Activated CD4-positive, alpha-beta T cell treated with anti-CD3 and anti-CD28 coated beads, Interleukin-2, amount 50 U/mL, for 48 hours (primary cell): ENCODE measurements around the gene PPP1R12B.
"Not testable (repeated sequence)": the region's sequence is repeated elsewhere in the genome, so short reads cannot be mapped to it uniquely, and the experiment has no call there.

Experiments
- DNase-seq, 2 experiments: peaks; one replicate each; pipeline ENCODE4 v3.0.0-alpha.2; 2020

The PPP1R12B gene

DNA sequence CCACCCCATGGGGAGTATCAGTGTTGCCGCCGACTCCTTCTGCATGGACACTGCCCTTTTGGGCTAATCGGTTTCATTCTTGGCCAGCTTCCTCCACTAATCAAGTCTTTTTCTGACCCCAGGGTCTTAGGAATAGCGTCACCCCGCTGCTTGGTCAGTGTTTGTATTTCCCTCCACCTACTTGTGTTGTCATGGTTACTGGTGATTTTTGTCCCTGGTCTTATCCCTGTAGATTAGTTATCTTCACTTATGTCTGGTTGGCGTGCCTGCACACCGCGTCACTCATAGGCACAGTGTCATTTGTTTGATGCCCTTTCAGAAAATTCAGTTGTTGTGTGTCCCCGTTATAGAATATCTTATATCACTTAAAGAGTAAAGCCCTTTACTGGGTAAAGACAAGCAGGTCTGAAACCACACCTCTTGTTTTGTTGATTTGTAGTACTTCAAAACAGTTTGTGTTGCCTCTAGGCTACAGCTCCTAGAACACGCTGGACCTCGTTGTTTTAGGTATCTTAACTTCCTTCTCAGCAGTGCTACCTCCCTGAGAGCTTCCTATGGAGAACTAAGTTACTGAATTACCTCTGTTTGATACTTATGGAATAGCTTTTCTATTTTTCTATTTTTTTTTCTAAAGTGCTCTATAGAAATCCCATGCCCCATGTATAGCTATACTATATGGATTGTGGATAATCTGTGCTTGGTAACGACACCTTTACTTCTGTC is 868 bp downstream of the PPP1R12B start:
- DNase-seq: peak in 1 of 2 experiments; percentile 5

DNA sequence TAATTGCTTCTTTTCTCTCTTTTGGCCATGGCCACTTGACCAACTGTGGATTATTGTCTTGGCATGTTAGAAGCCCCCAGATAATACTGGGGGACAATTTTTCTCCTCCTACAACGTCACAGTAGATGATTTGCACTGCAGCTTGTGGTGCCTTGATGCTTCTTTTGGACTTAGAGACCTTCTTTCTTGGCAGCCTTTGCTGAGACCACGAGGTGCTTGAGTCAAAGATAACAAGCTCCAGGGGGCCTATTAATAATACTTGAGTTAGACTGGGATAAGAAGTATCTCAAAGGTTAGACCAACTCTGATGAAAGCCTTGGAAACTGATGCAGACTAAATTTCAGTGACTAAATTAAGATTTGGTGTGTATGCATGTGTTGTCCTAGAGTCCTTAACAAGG is 3.2 kb downstream of the PPP1R12B start:
- DNase-seq: no peak

- DNase-seq: not testable (repeated sequence)
These were observed 4.2 kb downstream of the PPP1R12B start for GRCh38 chr1:202352583-202353197.

GRCh38 chr1:202355944-202356553 is 7.5 kb downstream of the PPP1R12B start:
- no peak for DNase-seq

DNA sequence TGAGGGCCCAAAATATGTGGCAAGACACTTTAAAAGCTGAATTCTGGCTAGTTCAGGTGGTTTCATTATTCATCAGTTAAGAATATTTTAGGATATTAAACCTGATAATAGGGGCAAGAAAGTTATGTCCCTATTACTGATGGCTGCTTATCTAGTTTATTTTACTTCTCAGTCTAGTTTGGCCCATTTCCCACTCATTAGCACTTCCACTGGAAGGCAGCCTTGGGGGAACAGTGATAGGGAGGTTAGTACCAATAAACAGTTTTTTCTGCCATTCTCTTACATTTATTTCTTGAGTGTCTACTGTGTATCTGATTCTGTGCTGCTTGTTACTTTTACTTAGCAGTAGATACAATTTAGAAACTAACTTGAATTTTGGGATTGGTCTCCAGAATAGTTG is 9.0 kb downstream of the PPP1R12B start:
- no peak for DNase-seq

DNA sequence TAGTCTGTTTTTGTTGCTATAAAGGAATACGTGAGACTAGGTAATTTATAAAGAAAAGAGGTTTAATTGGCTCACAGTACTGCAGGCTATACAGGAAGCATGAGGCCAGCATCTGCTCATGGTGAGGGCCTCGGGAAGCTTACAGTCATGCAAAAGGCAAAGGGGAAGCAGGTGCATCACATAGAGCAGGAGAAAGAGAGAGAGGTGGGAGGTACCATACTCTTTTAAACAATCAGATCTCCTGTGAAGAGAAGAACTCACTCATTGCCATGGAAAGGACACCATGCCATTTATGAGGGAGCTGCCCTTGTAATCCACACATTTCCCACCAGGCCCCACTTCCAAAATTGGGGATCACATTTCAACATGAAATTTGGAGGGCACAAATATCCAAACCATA is 12.7 kb downstream of the PPP1R12B start:
- no peak for DNase-seq

DNA sequence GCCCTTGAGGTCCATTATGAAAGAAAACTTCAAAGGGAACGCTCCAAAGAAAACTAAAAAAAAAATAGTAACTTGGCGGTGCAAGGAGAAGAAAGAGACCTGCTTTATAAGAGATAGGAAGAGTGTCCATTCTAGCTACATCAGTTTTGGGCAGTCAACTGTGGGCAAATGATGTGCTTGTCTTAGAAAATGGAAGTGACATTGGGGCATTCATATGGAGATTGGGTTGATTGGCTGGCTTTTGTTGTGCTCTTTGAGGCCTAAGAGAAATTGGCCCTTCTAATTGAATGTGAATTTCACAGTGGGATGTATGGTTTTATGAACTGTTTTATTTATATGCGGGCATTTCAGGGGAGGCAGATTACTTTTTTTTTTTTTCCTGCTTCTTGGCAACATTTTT is 13.2 kb downstream of the PPP1R12B start:
- no peak for DNase-seq

GRCh38 chr1:202362212-202362611 is 13.7 kb downstream of the PPP1R12B start:
- no peak for DNase-seq

GRCh38 chr1:202365092-202365815 is 16.8 kb downstream of the PPP1R12B start:
- no peak for DNase-seq

DNA sequence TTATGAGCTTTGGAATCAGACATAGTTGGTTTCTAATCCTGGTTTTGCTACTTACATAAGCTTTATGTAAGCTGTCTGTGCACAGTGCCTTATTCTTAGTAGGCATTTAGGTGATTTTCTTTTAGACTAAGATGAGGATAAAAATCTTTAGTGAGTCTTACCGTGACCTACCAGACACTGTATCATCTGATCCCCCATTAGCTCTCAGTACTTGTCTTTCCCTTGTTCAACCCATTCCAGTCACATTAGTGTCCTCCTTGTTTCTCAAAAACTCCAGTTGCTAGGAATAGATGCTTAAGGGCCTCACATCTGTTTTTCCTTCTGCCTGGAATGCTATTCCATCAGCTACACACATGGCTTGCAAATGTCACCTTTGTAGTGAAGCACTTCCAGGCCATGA is 18.8 kb downstream of the PPP1R12B start:
- no peak for DNase-seq

- DNase-seq: not testable (repeated sequence)
These were observed 22.4 kb downstream of the PPP1R12B start for GRCh38 chr1:202370906-202371305.

GRCh38 chr1:202374099-202374498 is 25.6 kb downstream of the PPP1R12B start:
- no peak for DNase-seq

DNA sequence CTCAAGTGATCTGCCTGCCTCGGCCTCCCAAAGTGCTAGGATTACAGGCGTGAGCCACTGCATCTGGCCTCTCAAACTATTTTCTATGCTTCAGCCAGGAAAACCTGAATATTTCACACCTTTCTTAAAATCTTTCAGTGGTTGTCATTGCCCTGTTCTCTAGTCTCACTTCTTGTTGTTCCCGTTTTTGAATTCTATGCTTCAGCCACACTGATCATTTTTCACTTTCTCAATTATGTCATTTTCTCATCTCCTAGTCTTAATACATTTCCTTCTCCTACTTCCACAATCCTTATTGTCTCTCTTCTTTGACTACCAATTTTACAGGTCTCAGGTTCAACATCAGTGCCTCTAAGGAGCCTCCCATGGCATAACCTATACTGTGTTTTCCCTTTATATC is 26.7 kb downstream of the PPP1R12B start:
- not testable (repeated sequence) for DNase-seq

DNA sequence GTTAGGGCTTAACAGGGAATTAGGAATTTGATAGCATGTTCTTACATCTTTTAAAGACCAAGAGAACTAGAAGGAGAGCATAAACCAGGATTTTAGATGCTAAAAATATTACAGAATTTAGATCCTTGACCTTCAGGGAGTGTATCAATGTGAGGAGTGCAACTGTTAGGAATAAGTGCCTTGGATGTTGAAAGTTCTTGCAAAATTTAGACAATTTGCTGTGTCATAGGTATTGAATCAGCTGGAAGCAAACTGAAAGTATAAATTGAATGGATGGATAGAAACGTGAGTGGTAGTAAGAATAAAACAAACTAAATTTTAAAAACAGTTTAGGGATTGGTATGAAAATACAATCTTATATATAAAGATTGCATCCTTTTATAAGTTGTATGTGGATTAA is 27.7 kb downstream of the PPP1R12B start:
- DNase-seq: no peak

GRCh38 chr1:202379884-202380529 is 31.5 kb downstream of the PPP1R12B start:
- peak in 1 of 2 experiments; percentile 13 for DNase-seq

DNA sequence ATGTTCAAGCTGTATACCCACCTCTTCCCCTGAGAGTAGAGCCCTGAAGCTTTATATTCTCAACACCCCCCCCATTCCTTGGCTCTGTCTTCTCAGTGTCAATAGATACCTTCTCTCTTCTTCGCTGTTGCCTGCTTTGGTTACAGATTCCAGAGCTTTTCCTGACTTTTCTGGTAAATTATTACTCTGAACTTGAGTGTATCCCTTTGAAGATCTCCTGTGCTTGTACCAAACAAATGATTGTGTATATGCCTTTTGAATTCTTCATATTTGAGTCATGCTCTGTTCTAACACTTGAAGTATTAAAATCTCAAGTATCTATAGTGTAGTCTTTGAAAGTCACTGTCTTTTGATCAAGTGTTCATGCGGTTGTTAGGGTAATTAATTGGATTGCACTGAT is 32.0 kb downstream of the PPP1R12B start:
- not testable (repeated sequence) for DNase-seq

- not testable (repeated sequence) for DNase-seq
These were observed 33.4 kb downstream of the PPP1R12B start for GRCh38 chr1:202381867-202382266.

- DNase-seq: not testable (repeated sequence)
These were observed 47.3 kb downstream of the PPP1R12B start for GRCh38 chr1:202395831-202396230.

DNA sequence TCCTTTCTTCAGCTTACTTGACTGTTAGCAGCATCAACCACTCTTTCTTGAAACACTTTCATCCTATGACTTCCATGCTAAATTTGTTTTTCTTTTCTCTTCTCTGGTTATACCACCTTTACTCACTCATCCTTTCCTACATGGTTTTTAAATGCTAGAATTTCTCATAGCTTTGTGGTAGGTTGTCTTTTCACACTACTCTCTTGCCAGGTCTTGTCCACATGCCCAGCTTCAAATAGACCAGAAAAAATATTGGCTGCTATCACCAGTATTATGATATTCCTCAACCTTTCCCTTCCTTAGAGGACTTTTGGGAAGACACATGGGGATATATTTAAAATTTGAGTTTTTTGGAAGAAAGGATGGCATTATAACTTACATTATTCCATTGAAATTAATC is 48.8 kb downstream of the PPP1R12B start:
- no peak for DNase-seq

DNA sequence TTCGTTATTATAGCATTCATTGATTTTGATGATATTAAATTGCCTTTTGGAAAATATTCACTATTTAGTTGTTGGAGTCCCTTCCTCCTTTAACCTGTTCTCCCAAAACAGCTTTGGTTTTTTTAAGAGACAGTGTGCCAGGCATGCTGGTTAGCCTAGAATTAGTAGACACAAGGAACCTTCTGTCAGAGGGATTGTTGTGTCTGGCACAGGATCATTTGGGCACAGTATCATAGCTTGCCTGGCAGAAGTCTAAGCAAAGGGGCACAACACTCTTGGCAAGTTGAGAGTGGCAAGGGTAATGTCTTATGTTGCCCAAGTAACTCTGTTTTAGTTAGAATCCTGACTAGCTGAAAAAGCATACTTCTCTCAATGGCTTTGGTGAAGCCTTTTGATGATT is 49.9 kb downstream of the PPP1R12B start:
- DNase-seq: not testable (repeated sequence)

DNA sequence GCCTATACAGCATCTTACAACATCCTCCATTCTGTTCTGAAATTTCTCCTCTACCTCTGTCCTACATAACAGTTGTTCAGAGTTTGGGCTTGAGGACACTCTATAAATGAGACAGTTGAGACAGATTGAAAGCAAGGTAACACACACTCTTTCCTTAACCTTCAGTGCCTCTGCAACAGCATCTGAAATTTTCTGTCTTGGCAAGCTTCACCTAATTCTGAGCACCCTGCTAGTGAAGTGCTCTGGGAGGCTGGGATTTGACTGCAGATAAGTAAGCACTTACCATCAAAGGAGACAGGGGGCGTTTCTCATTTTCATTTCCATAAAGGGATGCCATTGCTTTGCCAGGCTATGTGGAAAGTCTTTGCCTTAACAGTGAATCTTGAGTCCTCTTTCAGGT is 53.3 kb downstream of the PPP1R12B start:
- DNase-seq: not testable (repeated sequence)

DNA sequence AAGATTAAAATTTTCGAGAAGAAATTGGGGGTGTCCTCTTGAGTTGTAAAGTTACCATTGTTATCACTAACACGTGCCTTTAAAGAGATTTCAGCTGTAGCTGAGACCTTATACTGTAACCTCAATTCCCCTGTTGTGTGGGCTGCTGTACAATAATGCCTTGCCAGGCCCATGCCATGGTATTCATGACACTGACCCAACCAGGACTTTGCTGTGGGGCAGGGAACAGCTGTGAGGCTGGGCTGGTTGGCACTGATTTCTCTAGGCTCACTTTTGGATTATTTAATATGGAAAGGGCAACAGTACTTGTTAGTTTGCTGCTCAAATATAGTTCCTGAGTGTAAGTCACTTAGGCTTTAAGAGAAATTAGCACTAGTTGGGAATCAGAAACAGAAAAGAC is 54.9 kb downstream of the PPP1R12B start:
- DNase-seq: not testable (repeated sequence)

- no peak for DNase-seq
These were observed 57.4 kb downstream of the PPP1R12B start for GRCh38 chr1:202405928-202406327.
